Renal cortical epithelial cell (primary cell): ENCODE data around the gene NEO1. TPM values are rescaled to one million over a fixed set of nuclear protein-coding genes. Genes with fewer than 3 reads are reported as not detected.
A peak's percentile ranks its signal among the peaks of the same experiment; 100 is the strongest.

Experiments
- DNase-seq: peaks from one replicate; pipeline ENCODE4 v3.0.0-alpha.2; 2011; ENCODE audit warnings: low read depth
- total RNA-seq: library from RNA; depleted of rRNA; stranded (reverse); fragments of >200 nt; gene quantifications from 2 replicates; pipeline ENCODE4 v1.2.3, GENCODE V29; 2014

The NEO1 gene
- total RNA-seq, 1 donor from 2014 or later = 86.8 TPM

DNA sequence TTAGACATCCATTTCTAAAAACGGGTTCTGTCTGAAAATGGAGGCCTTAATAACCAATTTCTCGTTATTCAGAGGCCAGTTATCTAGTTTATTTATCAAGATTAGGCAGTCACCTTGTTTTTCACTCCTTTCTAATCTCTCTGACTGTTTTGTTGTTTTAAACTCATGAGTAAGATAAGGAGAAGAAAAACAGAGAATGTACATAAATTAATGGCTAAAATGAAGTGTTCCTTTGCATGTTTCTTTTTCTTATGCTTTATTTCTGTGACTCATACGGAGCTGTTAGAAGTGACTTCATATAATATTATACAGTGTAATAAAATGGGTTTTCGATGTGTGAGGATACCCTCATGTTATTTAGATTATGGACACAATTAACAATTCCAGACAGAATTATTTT lies 22.0 kb downstream of the NEO1 start:
- no peak for DNase-seq

DNA sequence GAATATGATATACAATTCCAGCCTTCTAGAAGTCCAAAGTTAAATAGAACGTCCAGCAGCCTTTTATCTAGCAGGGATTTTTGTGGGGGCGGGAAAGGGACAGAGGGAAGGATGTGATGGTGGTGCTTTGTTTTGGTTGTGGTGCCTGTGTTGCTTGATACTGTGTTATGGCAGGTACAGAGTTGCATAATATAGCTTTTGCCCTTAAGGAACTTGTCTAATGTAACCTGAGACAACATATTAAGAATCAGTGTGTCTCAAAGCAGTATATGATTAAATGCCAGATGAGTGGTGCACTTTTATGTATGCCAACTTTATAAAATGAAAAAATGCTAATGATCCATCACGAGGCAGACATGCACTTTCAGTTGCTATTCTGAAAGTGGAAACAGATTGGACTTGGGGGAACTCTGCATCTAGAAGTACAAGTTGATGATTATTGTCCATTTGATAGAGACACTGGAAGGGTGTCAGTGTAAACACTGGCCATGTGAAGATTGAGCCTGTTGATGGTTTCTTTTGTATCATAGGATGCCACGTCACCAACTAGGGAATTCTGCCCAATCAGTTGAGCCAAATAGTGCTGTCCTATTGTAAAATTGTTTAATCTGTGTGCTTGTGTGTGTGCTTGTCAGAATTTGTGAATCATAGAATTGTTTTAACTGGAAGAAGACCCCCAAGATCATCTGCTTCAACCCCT lies 23.0 kb downstream of the NEO1 start:
- DNase-seq = peak; percentile 16

DNA sequence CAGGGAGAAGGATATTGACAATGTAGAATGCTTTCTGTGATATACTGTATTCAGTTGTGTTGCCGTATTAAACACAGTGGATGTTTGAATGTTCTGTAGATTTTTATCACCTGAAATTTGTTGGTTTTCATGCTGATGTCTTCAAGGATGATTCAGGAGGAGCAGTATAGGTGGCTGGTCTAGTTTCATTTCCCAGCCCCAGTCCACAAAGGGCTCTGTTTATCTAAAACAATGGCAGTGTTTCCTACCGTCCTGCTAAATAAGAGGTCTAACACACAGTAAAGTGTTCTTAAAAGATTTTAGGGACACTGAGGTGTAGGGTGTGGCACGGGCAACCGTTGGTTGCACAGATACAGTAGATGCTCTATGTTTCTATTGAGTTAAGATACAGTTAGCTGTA lies 26.0 kb downstream of the NEO1 start:
- no peak for DNase-seq

- DNase-seq = peak; percentile 96
Observed at GRCh38 chr15:73078722-73079121, 26.5 kb downstream of the NEO1 start.

GRCh38 chr15:73079565-73079964 lies 27.3 kb downstream of the NEO1 start:
- DNase-seq = no peak

GRCh38 chr15:73081321-73081958 lies 29.2 kb downstream of the NEO1 start:
- peak; percentile 75 for DNase-seq

DNA sequence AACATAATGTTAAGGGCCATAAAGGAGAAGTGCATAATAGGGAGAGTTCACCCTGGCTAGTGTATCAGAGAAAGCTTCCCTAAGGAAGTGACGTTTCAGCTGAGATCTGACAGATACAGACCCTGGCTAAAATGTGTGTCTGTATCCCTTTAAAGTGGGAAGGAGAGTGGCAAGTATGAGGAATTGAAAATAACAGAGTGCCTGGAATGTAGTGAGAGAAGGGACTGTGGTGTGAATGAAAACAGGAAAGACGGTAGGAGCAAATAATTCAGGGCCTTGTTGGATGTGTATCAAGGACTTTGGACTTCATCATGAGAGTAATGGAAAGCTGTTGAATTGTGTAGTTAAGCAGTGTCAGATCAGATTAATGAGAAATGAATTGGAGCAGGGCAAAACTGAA lies 30.5 kb downstream of the NEO1 start:
- DNase-seq = peak; percentile 79

DNA sequence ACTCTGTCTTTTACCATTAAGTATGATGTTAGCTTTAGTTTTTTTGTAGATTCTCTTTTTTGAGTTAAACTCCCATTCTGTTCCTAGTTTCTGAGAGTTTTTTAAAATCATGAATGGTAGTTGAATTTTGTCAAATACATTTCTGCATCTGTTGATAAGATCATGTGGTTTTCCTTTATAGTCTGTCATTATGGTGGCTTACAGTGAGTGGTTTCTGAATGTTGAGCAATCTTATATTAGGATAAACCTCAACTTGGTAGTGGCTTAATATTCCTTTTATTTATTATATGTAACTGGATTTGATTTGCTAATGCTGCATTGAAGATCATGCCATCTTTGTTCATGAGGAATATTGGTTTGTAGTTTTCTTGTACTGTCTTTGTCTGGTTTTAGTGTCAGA lies 34.8 kb downstream of the NEO1 start:
- no peak for DNase-seq

- DNase-seq = no peak
Observed at GRCh38 chr15:73105064-73105463, 52.8 kb downstream of the NEO1 start.

DNA sequence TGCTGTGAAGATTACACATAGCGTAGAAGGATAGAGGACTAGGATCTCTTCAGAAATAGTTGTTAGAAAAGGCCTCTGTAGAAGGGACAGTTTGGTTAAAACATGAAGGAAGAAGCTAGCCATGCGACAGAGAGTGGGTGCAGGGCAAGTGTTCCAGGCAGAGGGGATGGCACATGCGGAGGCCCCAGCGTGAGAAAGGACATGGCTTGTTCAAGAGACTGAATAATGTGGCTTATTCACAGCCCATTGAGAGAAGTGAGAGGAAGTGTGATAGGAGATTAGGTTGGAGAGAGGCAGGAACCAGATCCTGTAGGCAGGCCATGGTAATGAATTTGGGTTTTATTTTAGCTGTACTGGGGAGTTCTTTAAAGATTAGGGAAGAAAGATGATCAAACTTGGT lies 56.4 kb downstream of the NEO1 start:
- DNase-seq = no peak

- no peak for DNase-seq
Observed at GRCh38 chr15:73109765-73110164, 57.5 kb downstream of the NEO1 start.

GRCh38 chr15:73110201-73110600 lies 57.9 kb downstream of the NEO1 start:
- peak; percentile 41 for DNase-seq

DNA sequence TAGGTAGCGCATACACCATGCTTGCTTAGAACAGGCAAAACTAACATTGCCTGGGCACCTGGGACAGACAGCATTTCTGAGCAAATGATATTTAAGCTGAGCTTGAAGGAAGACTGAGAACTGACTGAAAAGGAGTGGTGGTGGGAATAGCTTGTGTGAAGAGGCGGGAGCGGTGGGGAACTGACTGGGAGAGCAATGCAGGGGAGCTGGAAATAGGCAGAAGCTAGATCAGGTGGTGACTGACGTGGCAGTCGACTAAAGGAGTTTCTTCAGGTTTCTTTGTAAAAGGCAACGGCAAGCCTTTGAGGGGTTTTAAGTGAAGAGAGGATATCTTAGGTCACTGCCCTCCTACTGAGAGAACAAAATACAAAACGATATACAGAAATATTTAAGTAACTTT lies 61.8 kb downstream of the NEO1 start:
- peak; percentile 6 for DNase-seq

DNA sequence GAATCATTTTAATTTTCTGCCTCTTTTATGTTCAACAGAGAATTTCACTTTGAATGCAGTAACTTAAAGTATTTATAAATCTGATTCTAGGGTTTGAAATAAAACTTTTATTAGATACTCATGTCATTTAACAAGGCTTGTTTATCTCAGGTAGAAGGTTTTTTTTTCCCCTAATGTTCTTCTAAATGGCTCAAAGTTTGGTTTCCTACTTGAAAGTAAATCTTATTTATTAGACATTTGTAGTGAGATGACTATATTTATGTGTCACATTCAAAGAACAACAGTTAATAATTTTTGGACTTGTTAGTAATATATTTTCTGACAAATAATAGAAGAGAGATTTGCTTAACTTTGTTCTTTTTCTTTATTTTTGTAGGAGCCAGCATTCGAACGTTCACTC lies 63.9 kb downstream of the NEO1 start:
- DNase-seq = no peak

DNA sequence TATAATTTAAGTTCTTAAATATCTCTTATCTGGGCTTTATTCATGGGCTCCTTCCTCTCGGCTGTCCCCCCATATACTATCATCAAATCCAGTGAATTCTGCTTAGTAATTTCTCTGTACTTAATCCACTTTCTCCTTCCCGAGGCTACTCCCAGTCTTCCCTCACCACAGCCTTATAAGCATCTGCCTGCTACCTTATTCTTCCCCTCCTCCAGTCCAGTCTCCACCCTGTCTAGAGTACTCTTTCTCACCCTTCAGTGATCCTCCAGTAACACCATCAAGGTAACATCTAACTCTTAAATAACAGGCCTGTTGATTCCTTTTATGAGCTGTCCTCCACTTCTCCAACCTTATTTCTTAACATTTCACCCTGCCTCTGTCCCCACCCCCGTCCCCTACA lies 65.8 kb downstream of the NEO1 start:
- no peak for DNase-seq

DNA sequence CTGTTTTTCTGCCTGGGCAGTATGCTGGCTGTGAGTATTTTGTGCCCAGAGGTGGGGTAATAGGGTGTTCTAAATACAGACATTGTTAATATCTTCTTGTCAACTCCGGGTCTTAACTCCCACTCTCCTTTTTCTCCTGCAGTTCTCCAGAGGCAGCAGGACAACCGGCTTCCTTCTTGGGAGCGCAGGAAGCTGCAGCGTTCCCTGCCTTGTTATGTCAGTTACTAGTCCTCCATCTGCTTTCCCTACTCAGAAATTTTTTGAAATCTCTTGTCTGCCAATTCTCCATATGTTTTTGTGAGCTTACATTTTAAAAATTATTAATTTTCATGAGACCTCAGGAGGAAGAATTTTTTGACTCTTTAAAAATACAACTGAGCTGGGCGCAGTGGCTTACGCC lies 67.2 kb downstream of the NEO1 start:
- DNase-seq = no peak

GRCh38 chr15:73120269-73120668 lies 68.0 kb downstream of the NEO1 start:
- DNase-seq = no peak

GRCh38 chr15:73125219-73125618 lies 73.0 kb downstream of the NEO1 start:
- peak; percentile 44 for DNase-seq

DNA sequence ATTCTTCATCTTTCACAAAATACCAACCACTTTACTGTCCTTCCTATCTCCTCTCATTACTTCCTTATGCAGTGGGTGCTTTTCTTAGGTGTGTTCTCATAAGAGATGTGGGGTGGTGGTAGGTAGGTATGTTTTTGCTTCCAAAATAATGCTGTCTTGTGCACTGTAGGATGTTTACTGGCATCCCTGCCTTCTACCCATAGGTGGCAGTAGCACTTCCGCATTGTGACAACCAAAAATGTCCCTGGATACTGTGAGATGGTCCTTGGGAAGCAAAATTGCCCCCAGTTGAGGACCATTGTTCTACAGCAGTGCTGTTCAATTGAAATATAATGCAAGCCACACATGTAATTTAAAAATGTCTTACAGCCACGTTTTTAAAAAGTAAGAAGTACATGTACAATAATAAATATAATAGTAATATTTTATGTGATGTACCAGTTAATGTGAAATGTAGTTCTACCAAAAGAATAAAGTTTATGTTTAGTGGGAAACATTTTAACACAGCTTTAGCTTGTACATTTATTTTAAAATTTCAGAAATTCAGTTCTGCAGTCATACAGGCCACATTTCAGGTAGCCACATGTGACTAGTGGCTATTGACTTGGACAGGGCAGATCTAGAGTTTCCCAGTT lies 75.2 kb downstream of the NEO1 start:
- DNase-seq = peak; percentile 41

GRCh38 chr15:73130830-73131229 lies 78.6 kb downstream of the NEO1 start:
- no peak for DNase-seq

GRCh38 chr15:73134196-73134595 lies 81.9 kb downstream of the NEO1 start:
- DNase-seq = no peak

DNA sequence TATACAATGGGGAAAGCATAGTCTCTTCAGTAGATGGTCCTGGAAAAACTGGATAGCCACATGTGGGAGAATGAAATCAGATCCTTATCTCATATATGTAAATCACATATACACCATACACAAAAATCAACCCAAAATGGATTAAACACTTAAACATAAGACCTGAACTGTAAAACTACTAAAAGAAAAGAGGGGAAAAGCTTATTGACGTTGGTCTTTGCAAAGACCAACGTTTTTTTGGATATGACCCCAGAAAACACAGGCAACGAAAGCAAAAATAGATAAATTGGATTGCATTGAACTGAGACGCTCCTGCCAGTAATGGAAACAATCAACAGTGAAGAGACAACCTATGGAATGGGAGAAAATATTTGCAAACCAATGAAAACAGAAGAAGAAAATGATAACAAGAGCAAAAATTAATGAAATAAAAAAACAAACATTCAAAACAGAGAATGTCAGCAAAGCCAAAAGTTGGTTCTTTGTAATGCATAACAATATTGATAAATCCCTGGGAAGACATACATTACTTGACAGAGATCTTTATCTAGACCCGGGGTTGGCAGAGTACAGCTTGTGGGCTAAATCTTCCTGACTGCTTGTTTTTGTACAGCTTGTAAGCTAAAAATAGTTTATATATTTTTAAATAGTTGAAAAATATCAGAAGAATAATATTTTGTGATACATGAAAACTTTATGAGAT lies 86.9 kb downstream of the NEO1 start:
- no peak for DNase-seq
